Ammon's horn (tissue), 1 donor: ENCODE measurements around the gene CCL7.
"Not testable (repeated sequence)": the region's sequence is repeated elsewhere in the genome, so short reads cannot be mapped to it uniquely, and the experiment has no call there.

Source experiments
- DNase-seq: peaks from one replicate; pipeline ENCODE4 v3.0.0-alpha.2; 2016; ENCODE audit warnings: low spot score

Gene CCL7

DNA sequence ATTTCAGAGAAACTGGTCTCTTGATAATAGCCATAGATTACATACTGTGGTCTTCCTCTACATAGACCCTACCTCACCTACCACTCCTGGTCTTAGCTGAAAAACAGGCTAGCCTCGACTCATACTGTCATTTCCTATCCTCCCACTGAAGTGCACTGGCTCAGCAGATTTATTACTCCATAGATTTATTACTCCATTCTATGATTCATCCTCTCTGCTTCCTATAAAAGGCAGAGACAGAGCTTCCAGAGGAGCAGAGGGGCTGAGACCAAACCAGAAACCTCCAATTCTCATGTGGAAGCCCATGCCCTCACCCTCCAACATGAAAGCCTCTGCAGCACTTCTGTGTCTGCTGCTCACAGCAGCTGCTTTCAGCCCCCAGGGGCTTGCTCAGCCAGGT, at the start of gene CCL7:
Gene CCL7 (plus strand): TSS at position 253 of the 400 bp plus-strand sequence. CDS start 70 bp downstream, at position 323.
- DNase-seq, result no peak

DNA sequence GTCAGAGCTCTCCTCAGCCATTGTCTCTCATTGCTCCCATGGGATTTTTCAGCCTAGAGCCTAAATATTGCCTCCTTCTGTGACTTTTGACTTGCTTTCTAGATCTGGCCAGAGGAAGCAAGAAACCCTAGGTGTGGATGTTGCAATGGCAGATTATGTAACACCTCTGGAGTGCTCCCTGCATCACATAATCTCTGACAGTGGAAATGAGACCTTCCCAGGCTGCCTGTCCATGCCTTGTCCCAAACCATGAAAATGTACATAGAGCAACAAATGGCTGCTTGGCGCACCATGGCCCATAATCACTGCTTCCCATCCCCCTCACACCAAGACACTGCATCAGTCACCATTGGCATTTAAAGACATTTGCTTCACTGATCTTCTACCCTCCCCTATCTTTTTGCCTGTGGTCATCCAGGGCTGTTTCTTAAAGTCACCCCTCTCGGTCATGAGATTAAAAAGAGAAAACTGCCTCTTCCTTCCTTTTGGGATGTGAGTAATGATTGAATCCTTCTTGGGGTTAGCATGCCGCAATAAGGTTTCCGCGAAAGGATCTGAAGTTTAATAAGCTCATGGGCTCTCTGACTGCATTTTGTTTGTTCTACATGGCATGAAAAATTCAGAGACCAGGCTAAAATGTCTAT, 49.1 kb upstream of the CCL7 start:
- no peak for DNase-seq

DNA sequence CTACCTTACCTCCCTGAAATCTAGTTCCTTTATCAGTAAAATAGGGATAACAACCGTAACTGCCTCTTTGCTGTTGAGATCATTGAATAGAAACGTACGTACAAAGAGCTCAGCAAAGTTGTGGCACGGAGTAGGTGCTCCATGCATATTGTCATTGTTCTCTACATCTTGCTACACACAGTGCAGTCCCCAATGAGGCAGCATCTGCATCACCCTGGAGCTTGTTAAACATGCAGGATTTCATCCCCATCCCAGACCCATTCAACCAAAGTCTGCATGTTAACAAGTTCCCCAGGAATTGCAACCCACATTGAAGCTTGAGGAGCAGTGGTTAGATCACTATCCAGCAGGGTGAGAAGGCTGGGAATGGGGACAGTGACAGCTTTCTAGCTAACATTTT, 48.6 kb upstream of the CCL7 start:
- no peak for DNase-seq

DNA sequence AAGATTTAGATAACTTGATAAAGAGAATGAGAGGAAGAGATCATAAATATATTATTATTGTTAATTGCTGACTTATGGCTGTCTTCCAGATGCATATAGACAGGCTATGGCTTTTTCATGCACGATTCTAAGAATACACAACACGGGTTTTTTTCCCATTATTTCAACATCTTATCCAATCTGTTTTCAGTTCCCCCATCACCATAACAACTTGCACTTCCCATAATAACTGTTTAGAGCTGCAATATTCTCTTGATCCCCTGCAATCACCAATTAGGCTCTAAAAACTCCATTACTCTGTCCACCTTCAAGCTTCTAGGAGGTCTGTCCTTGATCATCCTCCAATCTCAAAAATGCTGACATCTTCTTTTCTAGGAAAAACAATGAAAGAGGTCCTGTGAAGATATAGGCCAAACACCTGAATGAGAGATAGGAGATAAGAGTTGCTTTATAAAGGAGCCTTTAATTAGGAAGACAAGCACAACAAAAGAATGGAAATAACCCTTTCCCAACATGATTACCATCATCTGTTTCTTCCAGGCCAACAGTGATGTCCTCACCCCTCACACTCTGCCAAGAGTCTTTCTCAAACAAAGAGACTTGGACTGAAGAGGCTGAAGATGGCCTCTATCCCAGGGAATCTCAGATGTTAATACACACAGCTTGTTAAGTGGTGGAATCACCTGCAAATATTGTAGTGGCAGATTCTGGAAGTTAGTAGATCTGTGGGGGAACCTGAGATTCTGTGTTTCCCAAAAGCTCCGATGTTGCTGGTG, 47.1 kb upstream of the CCL7 start:
- DNase-seq, result no peak

DNA sequence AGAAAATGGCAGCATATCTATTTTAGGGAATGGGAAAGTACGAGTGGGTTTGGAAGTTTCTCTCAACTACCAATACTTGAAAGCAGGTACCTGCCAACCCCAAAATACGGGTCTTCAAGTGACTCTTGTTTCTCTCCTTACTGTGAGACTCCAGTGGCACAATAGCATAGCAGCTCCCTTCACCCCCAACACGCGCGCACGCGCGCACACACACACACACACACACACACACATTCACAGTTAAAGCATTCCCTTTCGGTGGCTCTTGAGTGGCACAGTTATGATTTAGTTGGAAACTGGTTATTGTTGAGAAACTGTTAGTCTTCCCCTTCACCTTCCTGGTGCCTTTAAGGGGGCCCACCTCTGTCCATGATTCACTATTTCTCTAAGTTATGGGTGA, 45.0 kb upstream of the CCL7 start:
- DNase-seq, result no peak

DNA sequence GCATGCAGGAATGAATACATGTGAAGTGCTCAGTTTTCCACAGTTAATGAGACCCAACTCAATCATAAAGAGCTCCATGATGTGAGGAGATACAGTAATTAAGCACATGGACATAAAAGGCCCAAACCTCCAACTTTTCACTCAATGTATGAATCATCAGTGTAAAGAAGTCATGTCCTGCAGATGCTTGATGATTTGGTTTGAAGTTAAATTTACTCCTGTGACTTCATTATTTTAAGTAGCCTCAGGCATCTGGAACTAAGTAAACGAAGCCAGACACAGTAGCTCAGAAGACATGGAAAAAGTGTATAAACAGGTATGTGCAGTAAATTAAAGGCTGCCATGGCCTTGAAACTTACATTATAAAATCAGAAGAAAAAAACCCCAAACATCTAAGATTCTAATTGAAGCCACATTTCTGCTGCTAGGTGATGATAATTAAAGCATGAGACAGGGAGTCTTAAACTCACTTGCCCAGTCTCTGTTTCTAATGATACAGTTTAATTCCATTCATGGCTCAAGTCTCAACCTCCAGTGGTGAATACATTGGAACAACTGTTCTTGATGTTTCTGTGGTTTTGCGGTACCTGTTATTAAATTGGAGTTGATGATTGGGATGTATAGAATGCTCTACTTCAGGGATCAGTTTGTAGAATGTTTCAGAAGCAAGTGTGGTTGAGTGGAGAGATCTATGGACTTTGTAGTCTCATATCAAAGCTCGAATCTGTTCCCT, 43.8 kb upstream of the CCL7 start:
- no peak for DNase-seq

DNA sequence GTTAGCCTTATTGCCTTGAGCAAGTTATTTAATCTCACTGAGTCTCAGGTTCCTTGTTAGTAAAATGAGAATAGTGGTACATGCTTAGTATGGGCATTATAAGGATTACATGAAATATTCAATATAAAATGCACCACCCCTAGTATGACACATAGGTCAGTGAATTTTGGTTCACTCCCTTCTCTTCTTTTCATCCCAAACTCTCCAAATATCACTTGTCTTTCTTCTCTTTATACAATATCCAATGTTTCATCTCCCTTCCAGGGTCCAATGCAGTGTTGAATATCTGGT, 43.3 kb upstream of the CCL7 start:
- no peak for DNase-seq

DNA sequence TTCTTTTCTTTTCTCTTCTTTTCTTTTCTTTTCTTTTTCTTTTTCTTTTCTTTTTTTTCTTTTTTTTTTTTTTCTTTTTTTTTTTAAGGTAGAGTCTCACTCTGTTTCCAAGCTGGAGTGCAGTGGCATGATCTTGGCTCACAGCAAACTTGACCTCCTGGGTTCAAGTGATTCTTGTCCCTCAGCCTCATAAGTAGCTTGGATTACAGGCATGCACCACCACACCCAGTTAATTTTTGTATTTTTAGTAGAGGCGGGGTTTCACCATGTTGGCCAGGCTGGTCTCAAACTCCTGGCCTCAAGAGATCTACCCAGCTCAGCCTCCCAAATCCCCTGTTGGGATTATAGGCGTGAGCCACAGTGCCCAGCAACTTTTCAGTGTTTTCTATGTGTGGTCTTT, 42.7 kb upstream of the CCL7 start:
- not testable (repeated sequence) for DNase-seq

DNA sequence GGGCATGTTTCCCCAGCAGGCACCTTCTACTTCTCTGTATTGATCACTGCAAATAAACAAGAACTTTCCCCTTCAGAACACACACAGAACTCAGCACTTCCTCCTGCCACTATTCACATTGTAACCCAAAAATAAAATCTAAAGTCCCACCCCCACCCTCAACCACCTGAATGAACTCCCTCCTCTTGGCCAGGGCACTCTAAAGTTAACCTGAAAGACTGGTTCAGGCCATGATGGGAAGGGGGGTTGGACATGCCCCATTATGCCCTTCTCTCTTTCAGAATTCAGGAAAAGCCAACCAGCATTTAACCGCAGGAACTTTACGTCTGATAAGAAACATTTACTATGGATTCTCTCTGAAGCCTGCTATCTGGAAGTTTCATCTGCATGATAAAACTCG, 42.3 kb upstream of the CCL7 start:
- DNase-seq, result no peak

DNA sequence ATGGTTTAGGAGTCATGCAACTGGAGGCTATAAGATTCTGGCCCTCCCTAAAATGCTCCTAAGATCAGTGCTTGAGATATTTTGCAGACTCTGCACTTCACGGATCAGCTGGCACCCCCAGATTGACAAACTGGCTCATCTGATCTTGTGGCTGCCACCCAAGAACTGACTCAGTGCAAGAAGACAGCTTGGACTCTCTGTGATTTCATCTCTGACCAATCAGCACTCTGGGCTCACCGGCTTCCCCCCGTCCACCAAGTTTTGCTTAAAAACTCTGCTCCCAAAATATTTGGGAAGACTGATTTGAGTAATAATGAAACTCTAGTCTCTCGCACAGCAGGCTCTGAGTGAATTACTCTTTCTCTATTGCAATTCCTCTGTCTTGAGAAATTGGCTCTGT, 41.2 kb upstream of the CCL7 start:
- no peak for DNase-seq

DNA sequence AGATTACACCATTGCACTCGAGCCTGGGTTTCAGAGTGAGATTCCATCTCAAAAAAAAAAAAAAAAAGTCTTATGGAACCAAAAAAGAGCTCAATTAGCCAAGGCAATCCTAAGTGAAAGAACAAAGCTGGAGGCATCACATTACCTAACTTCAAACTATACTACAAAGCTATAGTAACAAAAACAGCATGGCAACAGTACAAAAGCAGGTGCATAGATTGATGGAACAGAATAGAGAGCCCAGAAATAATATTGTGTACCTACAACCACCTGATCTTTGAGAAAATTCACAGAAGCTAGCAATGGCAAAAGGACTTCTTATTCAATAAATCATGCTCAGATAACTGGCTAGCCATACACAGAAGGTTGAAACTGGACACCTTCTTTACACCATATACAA, 39.7 kb upstream of the CCL7 start:
- DNase-seq, result no peak

DNA sequence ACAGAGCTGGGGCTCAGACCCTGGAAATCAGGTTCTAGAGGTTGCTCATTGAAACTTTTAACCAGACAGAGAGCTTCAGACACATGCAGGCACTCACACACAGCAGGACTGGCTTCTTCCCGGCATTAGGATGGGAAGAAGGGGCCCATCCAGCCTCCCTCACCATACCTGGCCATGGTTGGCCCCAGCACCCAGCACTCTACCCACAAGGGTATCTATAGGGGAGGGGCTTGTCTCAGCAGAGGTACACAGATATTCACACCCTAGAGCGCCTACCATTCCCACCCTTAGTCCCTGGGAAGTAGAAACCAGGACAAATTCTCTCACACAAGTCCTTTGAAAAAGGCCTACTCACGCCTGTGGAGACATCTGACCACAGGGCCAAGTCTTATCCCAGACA, 35.4 kb upstream of the CCL7 start:
- DNase-seq, result no peak

DNA sequence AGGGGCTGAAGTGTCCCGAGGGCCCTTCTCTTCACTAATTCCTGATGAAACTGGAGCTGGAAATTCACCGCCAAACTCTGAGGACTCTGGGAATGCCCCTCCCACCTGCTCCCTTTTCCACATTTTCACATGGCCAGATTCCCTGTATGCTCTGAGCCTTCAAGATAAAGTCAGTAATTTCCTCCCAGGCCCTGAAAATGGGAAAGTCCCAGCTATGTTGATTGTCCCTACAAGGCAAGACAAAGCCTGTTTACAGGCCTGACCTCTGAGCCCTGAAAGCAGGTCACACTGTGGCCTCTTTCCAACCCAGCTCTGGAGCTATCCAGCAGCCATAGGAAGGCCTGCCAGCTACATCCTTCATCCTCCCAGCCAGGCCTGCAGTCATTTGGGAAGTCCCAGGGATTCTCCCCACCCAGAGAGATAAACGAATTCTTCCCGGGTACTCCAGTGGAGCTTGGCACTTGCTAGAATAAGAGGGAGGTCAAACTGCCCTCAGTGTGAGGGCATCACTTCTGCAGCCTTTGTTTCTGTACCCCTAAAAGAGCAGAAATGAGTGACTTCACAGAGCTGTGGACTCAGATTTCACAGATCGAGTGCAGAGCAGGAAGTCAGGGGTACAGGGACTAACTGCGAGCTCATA, 34.5 kb upstream of the CCL7 start:
- no peak for DNase-seq

DNA sequence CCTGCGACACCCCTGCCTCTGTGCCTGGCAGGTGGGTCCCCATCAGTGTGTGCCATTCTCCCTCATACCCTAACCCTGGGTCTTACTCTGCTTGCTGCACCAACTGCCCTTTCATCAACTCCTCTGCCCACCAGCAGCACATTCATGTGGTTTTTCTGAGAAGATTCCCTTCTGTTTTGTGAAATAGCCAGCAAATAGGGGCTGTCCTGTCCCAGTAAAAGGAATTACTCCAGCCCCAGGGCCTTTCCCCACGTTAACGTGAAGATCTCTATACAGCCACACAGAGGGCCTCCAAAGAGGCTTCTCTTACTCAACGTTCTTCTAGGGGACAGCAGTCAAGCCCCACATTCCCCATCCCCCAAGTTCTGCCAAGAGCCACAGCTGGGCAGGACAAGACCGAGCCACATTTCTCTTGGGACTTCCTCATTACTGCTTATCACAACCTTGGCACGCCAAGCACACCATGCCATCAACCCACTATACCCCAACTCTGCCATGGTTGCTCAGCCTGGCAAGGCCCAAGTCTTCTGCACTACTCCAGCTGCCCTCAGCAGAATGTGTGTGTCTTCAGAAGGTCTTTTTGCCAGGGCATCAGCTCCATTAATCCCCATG, 33.6 kb upstream of the CCL7 start:
- no peak for DNase-seq

DNA sequence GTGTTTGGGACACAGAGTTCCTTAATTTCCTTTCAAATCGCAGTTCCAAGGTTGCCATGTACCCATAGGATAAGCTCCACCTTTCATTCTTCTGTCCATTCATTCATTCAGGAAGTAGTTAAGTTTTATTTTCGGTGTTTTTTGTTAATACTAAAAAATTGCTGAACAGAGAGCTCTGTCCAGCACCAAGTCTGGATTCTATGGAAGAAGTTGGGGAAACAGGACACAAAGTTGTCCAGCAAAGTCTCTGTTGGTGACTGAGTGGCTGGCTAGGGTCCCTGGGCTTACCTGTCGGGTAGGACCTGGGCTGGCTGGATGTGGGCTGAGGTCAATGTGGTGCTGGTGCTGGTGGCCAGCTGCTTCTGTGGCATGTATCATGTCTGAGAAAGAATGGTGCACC, 32.6 kb upstream of the CCL7 start:
- no peak for DNase-seq

DNA sequence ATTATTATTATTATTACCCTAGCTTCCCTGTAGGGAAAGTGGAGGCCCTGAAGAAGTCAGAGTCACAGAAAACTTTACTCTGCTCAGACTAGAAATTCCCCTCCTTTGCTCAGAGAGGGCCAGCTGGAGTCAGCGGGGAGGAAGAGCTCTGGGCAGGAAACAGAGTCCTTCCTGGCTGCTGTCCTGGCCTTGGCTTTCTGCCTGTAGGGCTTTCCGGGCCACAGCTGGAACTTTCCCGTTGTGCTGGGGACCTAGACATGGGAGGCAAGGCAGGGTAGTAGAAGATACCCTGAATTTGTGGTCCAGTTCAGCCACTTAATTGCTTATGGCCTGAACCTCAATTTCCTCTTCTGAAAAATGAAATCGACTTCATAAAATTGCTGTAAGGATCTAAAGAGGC, 29.0 kb upstream of the CCL7 start:
- DNase-seq, result peak; percentile 65

DNA sequence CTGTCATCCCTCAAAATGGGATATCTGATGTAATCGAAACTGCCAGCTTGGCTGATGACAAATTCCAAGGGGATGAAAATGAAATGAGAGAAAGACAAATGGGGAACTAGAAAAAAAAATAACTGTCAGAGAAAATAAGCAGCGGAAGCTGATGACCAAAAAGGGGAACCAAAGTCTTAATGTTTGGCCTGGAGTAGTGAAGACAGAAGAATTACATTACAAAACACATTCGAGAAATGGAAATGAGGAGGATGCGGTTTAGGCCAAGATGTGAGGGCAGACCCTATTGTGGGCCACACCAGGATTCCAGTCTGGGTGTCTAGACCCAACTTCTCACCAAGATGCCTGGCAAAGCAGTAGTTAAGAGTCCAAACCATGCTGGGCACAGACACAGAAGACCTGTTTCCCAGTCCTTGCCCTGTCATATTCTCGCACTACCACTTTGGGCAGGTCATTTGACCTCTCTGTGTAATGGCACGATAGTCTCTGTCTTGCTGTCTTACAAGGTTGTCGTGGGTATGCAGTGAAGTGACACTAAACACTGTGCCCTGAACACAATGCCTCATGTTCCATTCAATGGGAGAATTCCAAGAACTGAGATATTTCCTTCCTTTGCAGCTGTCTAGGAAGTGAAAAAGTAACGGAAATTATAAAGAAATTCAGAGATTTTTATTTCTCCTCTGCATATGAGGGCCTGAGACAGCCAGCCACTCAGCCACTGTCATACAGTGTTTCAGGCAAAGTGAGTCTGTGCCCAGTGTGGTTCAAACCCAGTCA, 27.2 kb upstream of the CCL7 start:
- no peak for DNase-seq

DNA sequence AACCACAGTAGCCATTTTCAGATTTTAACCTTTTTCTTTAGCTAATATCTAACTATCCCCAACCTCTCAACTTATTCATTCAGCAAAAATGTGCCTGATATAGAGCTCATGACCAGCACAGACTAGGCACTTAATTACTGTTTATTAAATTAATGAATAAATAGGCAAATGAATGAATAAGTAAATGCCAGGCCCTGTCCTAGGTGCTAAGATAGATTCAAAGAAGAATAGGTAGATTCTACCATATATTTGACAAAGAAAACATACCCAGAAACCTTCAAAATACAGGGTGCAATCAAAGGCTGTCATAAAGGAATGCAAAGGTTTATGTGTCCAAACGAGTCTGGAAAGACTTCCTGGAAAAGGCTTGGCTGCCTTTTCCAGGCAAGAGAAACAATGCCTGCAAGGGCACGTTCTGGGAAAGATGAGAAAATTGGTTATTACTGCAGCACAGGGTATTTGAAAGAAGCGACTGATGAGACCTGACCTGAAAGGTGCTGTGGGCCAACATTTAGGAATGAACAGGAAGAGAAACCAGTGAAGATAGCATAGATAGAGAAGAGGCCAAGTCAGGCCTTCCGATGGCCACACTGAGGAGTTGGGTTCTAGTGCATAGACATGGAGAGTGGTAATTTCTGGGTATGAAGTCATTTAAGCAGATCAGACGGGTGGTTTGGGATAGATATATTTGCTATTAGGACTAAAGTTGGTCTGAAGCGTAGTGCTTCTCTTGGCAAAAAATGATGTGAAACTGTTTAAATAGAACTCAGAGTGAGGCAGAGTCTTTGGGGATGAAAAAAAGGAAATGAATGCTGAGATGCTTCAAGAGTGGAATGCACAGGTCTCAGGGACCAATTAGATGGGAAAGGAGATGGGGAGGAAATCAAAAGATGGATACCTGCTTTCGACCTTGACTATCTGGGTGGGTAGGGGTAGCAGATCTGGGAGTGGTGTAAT, 26.4 kb upstream of the CCL7 start:
- DNase-seq, result no peak

DNA sequence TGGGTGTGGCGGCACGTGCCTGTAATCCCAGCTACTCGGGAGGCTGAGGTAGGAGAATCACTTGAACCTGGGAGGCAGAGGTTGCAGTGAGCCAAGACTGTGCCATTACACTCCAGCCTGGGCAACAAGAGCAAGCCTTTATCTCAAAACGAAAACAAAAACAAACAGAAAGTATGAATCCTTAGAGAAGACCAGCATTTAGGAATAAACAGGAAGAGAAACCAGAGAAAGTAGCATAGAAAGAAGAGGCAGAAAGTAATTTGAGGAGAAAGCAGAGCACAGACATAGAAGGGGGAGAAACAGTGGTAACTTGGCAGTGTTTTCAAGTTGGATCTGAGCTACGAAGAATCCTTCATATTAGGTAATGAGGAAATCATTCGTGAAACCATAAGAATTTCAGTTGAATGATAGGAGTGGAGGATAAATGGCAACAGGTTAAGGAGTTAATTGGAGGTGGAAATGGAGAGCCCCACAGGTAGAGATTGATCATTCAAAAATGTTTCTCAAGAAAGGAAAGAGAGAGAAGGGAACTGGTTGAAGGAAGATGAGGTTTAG, 24.6 kb upstream of the CCL7 start:
- no peak for DNase-seq

DNA sequence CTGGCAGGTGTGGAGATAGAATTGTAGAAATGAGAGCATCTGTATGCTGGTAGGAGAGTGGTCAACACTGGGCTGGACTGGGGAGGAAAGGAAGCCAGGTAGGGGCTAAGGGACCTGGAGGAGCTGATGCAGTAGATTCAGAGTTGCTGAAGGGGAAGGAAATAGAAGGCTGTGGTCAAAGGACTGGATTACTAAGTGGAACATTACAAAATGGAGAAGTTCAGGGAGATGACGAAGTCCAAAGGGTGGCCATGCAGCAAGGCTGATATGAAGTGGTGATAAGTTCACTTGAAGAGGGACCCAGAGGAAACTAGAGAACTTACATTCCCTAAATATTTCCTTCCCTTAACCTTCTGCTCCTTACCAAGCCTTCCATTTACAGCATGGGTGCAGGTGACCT, 23.6 kb upstream of the CCL7 start:
- DNase-seq, result peak; percentile 68
